Heart right ventricle (tissue), 16 donors: ENCODE results near the gene MRPL40. TPM values are rescaled to one million over a fixed set of nuclear protein-coding genes. Genes with fewer than 3 reads are reported as not detected.

Experiments used
- ATAC-seq, 8 donors: fragments of 200-7000 bp; cut with Tn5 transposase; one replicate each; pipeline ENCODE4 v1.9.1; 2020; ENCODE audit warnings: mild to moderate bottlenecking in 8 of 8, moderate library complexity in 8 of 8, moderate number of reproducible peaks in 1 of 8
- DNase-seq, 2 donors: peaks; one replicate each; pipeline ENCODE4 v3.0.0-alpha.2; 2020
- H3K27ac ChIP-seq, 10 donors: fragments of 200-600 bp; sonication (generic) in 2 of 10; one replicate each; pipeline versions ENCODE4 v1.5.0 to v1.8.0; 2020 to 2022; ENCODE audit warnings: mild to moderate bottlenecking in 3 of 10
- H3K27me3 ChIP-seq, 7 donors: fragments of 200-600 bp; one replicate each; pipeline ENCODE4 v1.8.0; 2021 to 2022; ENCODE audit warnings: mild to moderate bottlenecking in 2 of 7
- H3K36me3 ChIP-seq, 9 donors: fragments of 200-600 bp; sonication (generic) in 1 of 9; one replicate each; pipeline versions ENCODE4 v1.5.0 to v1.8.0; 2020 to 2022; ENCODE audit warnings: mild to moderate bottlenecking in 2 of 9
- H3K4me1 ChIP-seq, 9 donors: fragments of 200-600 bp; sonication (generic) in 1 of 9; one replicate each; pipeline versions ENCODE4 v1.5.0 to v1.8.0; 2020 to 2022; ENCODE audit warnings: mild to moderate bottlenecking in 4 of 9
- H3K4me3 ChIP-seq, 10 donors: fragments of 200-600 bp; sonication (generic) in 2 of 10; one replicate each; pipeline versions ENCODE4 v1.5.0 to v1.8.0; 2020 to 2022; ENCODE audit warnings: mild to moderate bottlenecking in 7 of 10, moderate library complexity in 2 of 10
- H3K9me3 ChIP-seq, 11 donors: fragments of 200-600 bp in 10 of 11; sonication (generic) in 2 of 11; one replicate each; pipeline versions ENCODE4 v1.5.0 to v1.8.0; 2013 to 2022; ENCODE audit warnings: mild to moderate bottlenecking in 2 of 11, control low read depth in 1 of 11, moderate library complexity in 1 of 11
- WGBS, 2 donors: extraction: QIAGEN DNeasy Blood & Tissue Kit; methylation state at CpG; one replicate each; pipeline ENCODE4 v1.1.7; 2013; ENCODE audit warnings: inconsistent platforms in 1 of 2; 5-methylcytosine and 5-hydroxymethylcytosine counted together
- intact Hi-C, 10 donors: fragments of 100-400 bp; cut with DNase I; formaldehyde crosslinking; loops; one replicate each; pipeline versions ENCODE4 v1.11.1 to v1.14.2; 2022
- polyA plus RNA-seq, 2 donors: library from polyadenylated mRNA; stranded (reverse); fragments of 200-250 nt; gene quantifications; one replicate each; pipeline ENCODE4 v1.2.3, GENCODE V29; 2013
- total RNA-seq, 10 donors: library from RNA; stranded (reverse); fragmentation: NEBNext Ultra II Directional in 3 of 10; extraction: Animal tissue kit (Norgen Biotek cat#: 25700) in 3 of 10; gene quantifications; one replicate each; pipeline versions ENCODE4 v1.2.1 to v1.2.4, GENCODE V29; 2021 to 2023
- TF ChIP-seq, protein P1 (sequence below), 9 donors: fragments of 200-600 bp; sonication (generic) in 2 of 9; IDR thresholded peaks; one replicate each; pipeline versions ENCODE4 v1.5.0 to v1.8.0; 2021 to 2022; ENCODE audit warnings: antibody characterized with exemption in 9 of 9, mild to moderate bottlenecking in 5 of 9, moderate library complexity in 1 of 9
- donor health status: Arrhythmogenic right ventricular cardiomyopathy.
- donor health status: ischemic (EF 13 %, LVEDD 7.1; RV severe dilation, severe dysfunction).
- donor health status: healthy with polysubstance abuse.
- donor health status: DM: no; HTN: yes; CAD: no.
- donor health status: DM: no; HTN: no; CAD: no.
- donor health status: ischemic (EF 25% LVEDD 6.9; RV normal size, moderate dysfunction).
- donor health status: ischemic (EF 25% LVEDD 5.7; RV mildly dilated, moderate dysfunction).
- donor health status: healthy.
- donor health status: DM: yes; HTN: yes; CAD: no.
- donor health status: Ischemic cardiomyopathy.
- donor health status: ischemic (EF 35%, LVEDD 5.7; RV mildly dilated, moderate dysfunction).
- donor health status: nonischemic (EF 11% LVEDD 7.7; RV severe dilation, severe dysfunction).
- donor health status: DM: yes; HTN: yes; CAD: no.
- donor health status: PGD.
- donor health status: ischemic (EF 29% LVEDD 5.4; RV normal size, mild dysfunction).
- donor health status: nonischemic (EF 23%, LVEDD 6.1; RV moderate dilation, normal function).

MRPL40 gene
- total and polyA plus RNA-seq, 12 donors: 49.2 to 117 (median 56.7) TPM

GRCh38 chr22:19448739-19449421 is 16.5 kb downstream of the MRPL40 start:
- DNase-seq (no peak), ATAC-seq (no peak)
- 73 to 79% methylated on average over 5 of the region's 5 CpGs for WGBS, 2 donors
- Histone ChIP-seq H3K36me3 (peaks cover 0 to 59% (median 17%) of the 10 kb centered on the region in 9 donors), H3K9me3 (no peaks in the 10 kb centered on the region), H3K27me3 (no peaks in the 10 kb centered on the region), H3K4me3 (peak overlapping the region in 2 of 10 donors; percentile 92 to 94), H3K27ac (peak overlapping the region in 2 of 10 donors; percentile 93 to 96), H3K4me1 (peaks cover 20 to 42% (median 37%) of the 10 kb centered on the region in 9 donors)
- TF ChIP-seq, protein P1, sequence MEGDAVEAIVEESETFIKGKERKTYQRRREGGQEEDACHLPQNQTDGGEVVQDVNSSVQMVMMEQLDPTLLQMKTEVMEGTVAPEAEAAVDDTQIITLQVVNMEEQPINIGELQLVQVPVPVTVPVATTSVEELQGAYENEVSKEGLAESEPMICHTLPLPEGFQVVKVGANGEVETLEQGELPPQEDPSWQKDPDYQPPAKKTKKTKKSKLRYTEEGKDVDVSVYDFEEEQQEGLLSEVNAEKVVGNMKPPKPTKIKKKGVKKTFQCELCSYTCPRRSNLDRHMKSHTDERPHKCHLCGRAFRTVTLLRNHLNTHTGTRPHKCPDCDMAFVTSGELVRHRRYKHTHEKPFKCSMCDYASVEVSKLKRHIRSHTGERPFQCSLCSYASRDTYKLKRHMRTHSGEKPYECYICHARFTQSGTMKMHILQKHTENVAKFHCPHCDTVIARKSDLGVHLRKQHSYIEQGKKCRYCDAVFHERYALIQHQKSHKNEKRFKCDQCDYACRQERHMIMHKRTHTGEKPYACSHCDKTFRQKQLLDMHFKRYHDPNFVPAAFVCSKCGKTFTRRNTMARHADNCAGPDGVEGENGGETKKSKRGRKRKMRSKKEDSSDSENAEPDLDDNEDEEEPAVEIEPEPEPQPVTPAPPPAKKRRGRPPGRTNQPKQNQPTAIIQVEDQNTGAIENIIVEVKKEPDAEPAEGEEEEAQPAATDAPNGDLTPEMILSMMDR (IDR thresholded peaks at IDR 0.05): no peak
- intact Hi-C loops: loop anchor here in 2 of 10 donors (5.0 to 10.0 kb wide), 2 partner anchors 154 to 157 kb away; partner anchors contain the start of gene CLTCL1 (in 2 of the 2)

DNA sequence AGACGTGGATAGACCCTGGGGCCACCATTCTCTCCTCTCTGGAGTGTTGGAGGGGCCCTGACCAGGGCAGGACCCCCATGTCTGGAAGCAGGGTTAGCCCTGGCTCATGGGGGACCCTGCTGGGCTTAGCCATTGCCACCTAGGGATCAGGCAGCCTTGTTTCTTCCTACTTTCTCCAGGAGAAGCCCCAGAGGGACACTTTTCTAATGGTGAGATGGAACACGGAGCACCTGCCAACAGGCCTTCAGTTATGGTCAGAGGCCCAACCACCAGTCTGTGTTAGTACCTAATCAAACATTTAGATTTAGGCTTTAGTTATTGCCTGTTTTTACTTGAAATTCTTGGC is 17.1 kb downstream of the MRPL40 start:
- intact Hi-C loops: loop anchor here in 2 of 10 donors (5.0 to 10.0 kb wide), 2 partner anchors 155 to 157 kb away; partner anchors contain the start of gene CLTCL1 (in 2 of the 2)
- H3K27ac ChIP-seq: no peak overlapping the region
- no peak for ATAC-seq

GRCh38 chr22:19450363-19451175 is 18.2 kb downstream of the MRPL40 start:
- no peak for DNase-seq
- Histone ChIP-seq H3K27me3 (no peaks in the 10 kb centered on the region), H3K36me3 (peaks cover 0 to 65% (median 33%) of the 10 kb centered on the region in 9 donors), H3K4me3 (no peak overlapping the region), H3K4me1 (peaks cover 14 to 26% (median 21%) of the 10 kb centered on the region in 9 donors), H3K27ac (no peak overlapping the region), H3K9me3 (no peaks in the 10 kb centered on the region)
- intact Hi-C loops: loop anchor here in 1 of 10 donors (5.0 kb wide), 1 partner anchor 53 kb away; no protein-coding TSS in a partner anchor
- 88 to 90% methylated on average over 8 of the region's 8 CpGs for whole genome bisulfite sequencing, 2 donors
- TF ChIP-seq, protein P1 (IDR thresholded peaks at IDR 0.05): no peak
- no peak for ATAC-seq

More for the DNA sequence above, 17.1 kb downstream of the MRPL40 start:
- TF ChIP-seq, protein P1 (IDR thresholded peaks at IDR 0.05): no peak
- Histone ChIP-seq H3K9me3 (no peaks in the 10 kb centered on the region), H3K27me3 (no peaks in the 10 kb centered on the region), H3K4me1 (peaks cover 20 to 38% (median 33%) of the 10 kb centered on the region in 9 donors), H3K36me3 (peaks cover 0 to 59% (median 22%) of the 10 kb centered on the region in 9 donors), H3K4me3 (no peak overlapping the region)
- 87 to 89% methylated on average over 2 of the region's 2 CpGs for WGBS, 2 donors
- DNase-seq: no peak

DNA sequence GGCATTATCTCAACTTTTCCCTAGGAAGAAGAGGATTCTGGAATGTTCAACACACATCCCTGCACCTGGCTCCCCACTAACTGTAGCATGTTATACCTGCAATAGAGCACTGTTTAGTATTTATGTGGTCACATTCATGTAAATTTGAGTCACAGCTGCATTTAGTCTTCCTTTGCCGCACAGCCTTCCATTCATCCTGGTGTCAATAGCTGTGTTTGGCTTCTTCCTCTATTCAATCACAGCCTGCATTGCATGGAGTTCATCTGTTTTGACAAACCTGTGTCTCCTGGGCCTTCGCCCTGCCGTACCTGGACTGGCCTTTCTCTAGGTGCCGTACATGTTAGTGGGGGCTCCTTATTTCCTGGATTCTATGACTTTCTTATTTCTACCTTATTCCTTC is 19.2 kb downstream of the MRPL40 start:
- no peaks in the 10 kb centered on the region for H3K9me3 ChIP-seq
- TF ChIP-seq, protein P1 (IDR thresholded peaks at IDR 0.05): no peak
- DNase-seq (no peak), ATAC-seq (no peak)
- H3K36me3 ChIP-seq: peaks cover 0 to 75% (median 43%) of the 10 kb centered on the region in 9 donors
- no peaks in the 10 kb centered on the region for H3K27me3 ChIP-seq
- 94 to 96% methylated on average over 4 of the region's 4 CpGs for WGBS, 2 donors
- peaks cover 4 to 16% (median 11%) of the 10 kb centered on the region in 9 donors for H3K4me1 ChIP-seq
- no peak overlapping the region for H3K4me3 ChIP-seq
- intact Hi-C loops: loop anchor here in 1 of 10 donors (5.0 kb wide), 1 partner anchor 54 kb away; no protein-coding TSS in a partner anchor
- no peak overlapping the region for H3K27ac ChIP-seq
